DOHH2 (cell line): ENCODE results near the gene NGF.

Experiments
- CTCF ChIP-seq: fragments of 200-600 bp; sonication (generic); IDR thresholded peaks from one replicate; pipeline ENCODE4 v1.5.1; 2014; ENCODE audit warnings: antibody characterized with exemption, mild to moderate bottlenecking, low read depth, low read length; ENCODE audit not compliant: poor library complexity, severe bottlenecking
- EZH2phosphoT487 ChIP-seq: fragments of 200-600 bp; sonication (generic); IDR thresholded peaks from 2 replicates; pipeline ENCODE4 v1.6.1; 2017; ENCODE audit warnings: borderline replicate concordance, mild to moderate bottlenecking, antibody characterized with exemption, low read length, moderate library complexity, mixed read lengths

- TF ChIP-seq CTCF (no peak), EZH2phosphoT487 (no peak)
Measured at GRCh38 chr1:115302390-115302961, 35.6 kb downstream of the NGF start.
